ENCODE measurements around the gene GTF2H3.

GTF2H3 gene

DNA sequence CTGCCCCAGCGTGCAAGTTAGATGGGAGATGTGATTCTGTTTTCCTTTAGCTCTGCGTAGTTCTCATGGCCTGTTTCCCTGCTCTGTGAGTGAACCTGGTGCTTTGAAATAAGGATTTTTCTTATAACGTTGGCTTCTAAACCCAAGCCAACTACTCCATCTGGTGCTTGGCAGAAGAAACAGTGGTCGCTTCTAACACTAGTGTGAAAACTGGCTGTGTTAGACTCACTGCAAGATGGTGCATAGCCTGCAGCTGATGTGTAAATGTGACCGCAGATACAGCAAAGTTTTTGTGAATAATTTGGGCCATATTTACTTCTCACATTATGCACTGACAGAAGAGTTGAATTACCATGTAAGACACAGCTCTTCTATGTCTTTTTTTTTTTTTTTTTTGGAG lies 12.2 kb downstream of the GTF2H3 start:
- DNase-seq (ENCODE audit: low spot score), result peak; percentile 16

DNA sequence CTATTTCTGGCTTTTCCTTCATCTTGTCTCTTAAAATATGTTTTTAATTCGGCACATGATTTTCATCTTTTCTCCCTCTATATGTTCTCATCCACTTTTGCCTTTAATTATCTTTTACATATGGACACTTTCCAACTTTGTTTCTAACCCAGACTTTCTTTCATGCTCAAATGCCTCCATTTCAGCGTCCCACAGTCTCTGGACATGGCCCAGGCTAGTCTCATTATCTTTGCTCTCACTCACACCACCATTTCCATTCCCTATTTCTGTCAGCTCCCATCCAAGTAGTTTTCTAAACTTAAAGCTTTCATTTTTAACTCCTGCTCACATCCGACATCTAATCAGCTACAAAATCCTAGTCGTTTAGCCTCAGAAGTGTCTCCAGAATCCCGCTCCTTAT lies 14.8 kb downstream of the GTF2H3 start:
- no peak for DNase-seq (ENCODE audit: low spot score)

DNA sequence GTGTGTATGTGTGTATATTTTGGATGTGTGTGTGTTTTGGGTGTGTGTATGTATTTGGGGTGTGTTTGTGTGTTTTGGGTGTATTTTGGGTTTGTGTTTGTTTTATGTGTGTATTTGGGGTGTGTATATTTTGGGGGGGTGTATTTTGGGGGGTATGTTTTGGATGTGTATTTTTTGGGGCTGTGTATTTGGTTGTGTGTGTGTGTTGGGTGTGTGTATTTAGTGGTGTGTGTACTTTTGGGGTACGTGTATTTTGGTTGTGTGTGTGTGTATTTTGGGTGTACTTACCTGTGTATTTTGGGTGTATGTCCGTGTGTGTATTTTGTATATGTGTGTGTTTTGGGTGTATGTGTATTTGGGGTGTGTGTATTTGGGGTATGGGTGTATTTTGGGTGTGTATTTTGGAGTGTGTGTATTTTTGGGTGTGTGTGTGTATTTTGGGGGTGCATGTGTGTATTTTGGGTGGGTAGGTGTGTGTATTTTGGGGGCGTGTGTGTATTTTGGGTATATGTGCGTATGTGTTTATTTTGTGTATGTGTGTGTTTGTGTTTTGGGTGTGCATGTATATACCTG lies 20.6 kb downstream of the GTF2H3 start:
- DNase-seq (ENCODE audit: low spot score), result no peak

DNA sequence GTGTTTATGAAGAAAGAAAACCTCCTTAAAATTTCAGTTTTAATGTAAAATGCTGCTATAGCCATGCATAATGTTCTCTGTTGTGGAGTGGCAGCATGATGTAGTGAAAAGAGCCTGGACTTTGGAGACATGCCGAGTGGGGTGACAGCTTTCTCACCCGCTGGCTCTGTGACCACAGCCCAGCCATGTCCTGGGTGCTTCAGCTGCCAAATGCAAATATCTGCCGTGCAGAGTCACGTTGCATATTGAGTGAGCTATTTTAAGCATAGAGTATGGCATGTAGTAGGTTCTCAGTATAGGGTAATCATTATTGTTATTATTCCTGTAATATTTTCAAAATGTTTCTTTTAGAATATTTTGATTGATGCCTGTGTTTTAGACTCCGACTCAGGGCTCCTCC lies 21.8 kb downstream of the GTF2H3 start:
- DNase-seq (ENCODE audit: low spot score), result peak; percentile 6

DNA sequence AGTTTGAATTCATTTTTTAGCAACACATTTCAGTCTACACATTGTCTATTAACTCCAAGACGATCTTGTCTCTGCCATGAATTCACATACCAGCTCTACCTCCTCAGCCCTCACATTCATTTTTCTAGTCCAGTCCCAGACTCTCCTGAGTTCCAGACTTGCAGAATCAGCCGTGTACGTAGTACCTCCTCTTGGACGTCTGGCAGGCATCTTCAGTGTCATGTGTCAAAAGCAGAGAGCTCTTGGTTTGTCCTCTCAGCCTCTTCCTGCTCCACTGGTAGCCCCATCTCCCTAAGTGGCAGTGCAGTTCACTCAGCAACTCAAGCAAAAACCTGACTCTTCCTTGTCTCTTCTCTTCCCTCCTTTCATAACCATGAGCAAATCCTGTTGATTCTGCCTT lies 22.8 kb downstream of the GTF2H3 start:
- no peak for DNase-seq (ENCODE audit: low spot score)

DNA sequence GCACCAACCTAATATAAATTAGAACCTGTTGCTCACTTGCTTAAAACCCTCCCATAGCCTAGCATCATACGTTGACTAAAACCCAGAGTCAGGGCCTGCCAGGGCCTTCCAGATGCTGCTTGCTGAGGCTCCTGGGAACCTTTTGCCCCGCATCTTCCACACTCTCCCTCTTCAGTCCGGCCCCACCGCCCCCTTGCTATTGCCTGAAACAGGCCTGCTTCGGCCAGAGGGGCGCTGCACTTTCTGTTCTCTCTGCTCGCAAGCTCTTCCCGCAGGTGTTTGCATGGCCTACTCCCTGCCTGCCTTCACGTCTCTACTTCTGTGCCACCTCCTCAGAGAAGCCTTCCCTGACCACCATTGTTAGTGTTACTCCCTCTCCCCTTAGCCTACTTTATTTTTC lies 23.6 kb downstream of the GTF2H3 start:
- DNase-seq (ENCODE audit: low spot score), result no peak

DNA sequence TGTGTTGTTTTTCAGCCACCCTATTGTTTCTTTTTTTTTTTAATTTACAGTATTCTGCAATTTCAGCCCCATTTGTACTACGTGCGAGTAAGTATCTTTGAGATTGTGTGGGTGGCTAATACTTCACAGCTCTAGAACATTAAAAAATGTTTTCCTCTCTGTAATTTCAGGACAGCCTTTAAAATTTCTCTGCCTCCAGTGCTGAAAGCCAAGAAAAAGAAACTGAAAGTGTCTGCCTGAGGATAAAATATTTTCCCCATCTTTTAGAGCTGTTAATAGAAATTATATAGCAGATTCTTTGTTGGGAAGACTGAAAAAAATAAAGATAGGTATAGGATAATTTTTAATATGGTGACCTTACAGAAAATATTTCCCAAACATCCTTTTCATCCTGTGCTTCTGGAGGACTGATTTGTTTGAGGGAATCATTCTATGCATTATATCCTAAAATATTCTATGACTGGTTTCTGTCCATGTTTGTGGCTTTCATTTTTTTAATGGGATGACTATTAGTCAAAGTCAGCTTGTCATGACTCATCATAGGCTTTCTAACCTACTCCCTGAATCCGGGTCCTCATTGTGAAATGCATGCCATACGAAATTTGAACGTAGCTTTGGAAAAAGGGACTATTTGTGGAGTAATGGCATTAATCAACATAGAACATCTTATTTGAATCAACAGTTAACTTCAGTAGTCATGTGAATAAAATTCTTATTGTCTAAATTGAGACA lies 26.5 kb downstream of the GTF2H3 start:
- DNase-seq (ENCODE audit: low spot score), result no peak

DNA sequence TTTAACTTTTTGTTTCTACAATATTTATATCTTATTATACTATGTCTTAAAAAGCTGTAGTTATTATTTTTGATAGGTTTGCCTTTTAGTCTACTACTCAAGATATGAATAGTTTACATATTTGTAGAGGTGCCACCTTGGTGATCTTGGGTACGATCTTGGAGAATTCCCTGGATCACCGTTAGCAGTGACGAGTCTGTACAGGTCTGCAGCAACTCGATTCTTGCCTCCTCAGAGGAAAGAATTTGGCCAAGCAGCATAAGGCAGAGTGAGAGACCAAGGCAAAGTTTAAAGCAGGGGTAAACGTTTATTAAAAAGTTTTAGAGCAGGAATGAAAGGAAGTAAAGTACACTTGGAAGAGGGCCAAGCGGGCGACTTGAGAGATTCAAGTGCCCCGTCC lies 34.1 kb downstream of the GTF2H3 start:
- no peak for DNase-seq (ENCODE audit: low spot score)

DNA sequence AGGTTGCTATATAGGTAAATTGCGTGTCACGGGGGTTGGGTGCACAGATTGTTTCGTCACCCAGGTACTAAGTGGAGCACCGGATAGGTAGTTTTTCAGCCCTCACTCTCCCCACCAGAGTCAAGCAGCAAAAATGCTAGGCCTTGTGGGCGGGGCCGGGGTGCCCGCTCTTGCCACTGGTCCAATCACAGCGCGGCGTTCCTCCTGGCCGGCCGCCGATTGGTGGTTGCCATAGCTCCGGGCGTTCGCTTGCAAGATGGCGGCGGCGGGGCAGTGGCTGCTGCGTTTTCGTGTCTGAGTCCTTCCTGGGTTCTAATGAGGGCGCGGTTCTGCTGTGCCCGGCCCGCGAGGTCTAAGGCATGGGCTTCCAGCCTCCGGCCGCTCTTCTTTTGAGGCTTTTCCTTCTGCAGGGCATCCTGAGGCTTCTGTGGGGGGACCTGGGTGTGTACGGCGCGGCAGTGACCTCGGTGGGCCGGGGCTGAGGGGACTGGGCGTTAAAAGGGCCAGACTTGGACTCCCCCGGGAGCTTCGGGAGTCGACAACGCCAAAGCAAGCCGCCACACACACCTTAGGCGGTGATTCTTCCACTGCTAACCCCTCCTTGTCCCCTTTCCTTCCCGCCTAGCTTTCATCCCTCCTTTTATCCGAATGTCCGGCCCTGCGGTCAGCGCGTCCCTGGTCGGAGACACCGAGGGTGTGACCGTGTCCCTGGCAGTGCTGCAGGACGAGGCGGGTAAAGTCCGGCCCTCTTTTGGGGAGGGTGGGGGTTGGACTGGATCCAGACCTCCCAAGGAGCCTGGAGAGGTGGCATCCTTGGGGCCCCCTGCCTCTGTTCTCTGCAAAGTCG lies 37.5 kb downstream of the GTF2H3 start, which contains the start of gene TCTN2:
TCTN2 (plus strand) TSS at position 232 of the 847 bp plus-strand sequence; CDS start at position 360, 128 bp downstream.
- DNase-seq (ENCODE audit: low spot score), result peak; percentile 76

DNA sequence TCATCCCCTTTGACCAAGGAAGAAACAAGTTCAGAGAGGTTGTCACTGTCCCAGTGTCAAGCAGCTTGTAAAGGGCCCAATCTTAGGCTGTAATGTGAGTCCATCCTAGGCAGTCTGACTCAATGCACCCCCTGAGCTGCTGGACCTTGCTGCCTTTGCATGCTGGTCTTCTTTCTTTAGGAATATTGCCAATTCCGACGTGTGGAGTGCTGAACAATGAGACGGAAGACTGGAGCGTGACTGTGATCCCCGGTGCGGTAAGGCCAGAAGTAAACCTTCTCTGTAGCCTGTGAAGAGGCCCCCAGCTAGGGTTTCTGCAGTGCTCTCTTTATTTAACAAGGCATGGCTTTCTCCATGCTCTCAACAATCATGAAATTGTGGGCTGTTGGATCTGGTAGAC lies 38.2 kb downstream of the GTF2H3 start:
- no peak for DNase-seq (ENCODE audit: low spot score)

DNA sequence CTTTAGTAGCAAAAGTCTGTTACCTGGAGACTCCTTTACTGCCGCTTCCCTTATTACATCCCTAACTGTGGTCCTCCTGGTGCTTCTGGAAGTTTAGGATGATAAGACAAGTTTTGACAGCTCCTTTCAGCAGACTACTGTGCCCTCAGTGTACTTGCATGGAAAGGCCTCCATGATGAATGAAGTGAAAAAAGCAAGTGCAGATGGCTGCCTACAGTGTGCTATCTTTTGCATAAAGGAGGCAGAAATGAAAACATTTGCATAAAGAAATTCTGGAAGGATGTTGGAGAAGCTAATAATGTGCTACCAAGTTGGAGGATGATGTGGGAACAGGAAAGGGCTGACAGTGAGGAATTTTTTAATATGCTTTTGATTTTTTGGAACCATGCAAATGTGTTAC lies 41.8 kb downstream of the GTF2H3 start:
- DNase-seq (ENCODE audit: low spot score), result no peak

DNA sequence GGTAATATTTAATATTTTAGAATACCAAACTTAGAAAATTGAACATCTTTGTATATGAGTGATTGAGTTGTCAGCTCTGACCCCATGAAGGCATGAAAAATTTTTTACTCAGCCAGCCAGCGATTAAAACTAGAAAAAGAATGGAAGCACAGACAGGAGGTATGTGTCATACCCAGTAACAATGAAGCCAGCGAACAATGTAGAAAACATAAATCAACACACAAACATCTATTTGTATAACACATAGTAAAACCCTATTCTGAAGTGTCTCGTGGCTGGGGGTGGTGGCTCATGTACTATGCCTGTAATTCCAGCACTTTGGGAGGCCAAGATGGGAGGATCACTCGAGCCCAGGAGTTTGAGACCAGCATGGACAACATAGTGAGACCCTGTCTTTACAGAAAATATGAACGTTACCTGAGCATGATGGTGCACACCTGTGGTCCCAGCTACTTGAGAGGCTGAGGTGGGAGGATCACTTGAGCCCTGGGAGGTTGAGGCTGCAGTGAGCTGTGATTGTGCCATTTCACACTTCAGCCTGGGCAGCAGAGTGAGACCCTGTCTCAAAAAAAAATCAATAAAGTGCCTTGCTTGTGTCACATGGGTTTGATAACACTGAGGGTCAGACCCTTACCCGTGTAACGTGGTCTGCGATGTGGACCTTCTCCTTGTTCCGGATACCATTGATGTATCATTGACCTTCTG lies 43.1 kb downstream of the GTF2H3 start:
- DNase-seq (ENCODE audit: low spot score), result no peak

DNA sequence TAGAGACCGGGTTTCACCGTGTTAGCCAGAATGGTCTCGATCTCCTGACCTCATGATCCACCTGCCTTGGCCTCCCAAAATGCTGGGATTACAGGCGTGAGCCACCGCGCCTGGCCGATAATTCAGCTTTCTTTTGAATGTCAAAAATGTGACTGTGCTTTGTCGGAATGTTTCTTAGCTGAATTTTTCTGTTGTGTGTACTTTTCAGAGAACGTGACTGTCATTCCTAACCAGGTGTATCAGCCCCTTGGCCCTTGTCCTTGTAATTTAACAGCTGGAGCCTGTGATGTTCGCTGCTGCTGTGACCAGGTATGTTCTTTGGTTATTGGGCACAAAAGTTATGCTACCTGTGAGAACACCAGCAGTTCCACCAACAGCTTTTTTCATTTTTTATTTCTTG lies 45.4 kb downstream of the GTF2H3 start:
- DNase-seq (ENCODE audit: low spot score), result no peak

DNA sequence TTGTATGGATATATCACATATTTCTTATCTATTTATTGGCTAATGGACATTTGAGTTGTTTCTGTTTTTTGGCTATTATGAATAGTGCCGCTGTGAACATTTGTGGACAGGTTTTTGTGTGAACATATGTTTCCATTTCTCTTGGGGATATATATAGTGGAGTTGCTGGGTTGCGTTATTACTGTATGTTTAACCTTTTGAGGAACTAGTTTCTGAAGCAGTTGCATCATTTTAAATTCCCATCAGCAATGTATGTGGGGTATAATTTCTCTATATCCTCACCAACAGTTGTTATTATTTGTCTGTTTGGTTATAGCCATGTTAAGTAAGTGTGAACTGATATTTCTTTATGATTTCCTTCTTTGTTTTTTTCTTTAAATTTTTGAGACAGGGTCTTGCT lies 48.0 kb downstream of the GTF2H3 start:
- DNase-seq (ENCODE audit: low spot score), result no peak

DNA sequence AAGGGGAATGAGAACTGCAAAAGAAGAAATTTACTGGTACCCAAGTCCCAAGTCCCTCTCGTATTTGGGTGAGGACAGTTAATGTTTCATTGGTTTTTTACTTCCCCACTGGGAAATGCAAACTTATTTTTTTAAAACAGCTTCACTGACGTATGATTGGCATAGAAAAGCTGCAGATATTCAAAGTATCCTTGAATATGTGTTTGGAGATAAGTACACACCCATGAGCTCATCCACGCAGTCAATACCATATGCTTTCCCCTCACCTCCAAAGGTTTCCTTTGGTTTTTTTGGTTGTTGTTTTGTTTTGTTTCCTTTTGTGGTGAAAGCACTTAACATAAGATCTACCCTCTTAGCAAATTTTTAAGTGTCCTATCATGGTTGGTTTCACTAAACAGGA lies 50.3 kb downstream of the GTF2H3 start:
- DNase-seq (ENCODE audit: low spot score), result no peak

DNA sequence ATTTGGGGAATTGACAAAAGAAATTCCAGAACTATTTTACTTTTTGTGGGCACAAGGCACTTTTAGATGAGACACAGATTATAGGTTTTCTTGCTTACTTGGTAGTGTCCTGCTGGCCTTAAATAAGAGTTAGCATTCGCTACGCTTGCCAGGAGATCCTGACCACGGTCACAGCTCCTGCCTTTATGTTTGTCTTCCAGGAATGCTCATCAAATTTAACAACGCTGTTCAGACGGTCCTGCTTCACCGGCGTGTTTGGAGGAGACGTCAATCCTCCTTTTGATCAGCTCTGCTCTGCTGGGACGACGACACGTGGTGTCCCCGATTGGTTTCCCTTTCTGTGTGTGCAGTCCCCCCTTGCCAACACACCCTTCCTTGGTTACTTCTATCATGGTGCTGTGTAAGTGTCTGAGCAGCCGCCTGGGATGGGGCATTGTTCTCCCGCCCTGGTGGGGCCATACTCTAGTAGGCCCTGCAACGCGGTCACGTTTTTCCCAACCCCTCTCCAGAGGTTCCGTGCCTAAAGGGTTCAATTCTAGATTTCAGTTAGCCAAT lies 53.1 kb downstream of the GTF2H3 start:
- DNase-seq (ENCODE audit: low spot score), result no peak

DNA sequence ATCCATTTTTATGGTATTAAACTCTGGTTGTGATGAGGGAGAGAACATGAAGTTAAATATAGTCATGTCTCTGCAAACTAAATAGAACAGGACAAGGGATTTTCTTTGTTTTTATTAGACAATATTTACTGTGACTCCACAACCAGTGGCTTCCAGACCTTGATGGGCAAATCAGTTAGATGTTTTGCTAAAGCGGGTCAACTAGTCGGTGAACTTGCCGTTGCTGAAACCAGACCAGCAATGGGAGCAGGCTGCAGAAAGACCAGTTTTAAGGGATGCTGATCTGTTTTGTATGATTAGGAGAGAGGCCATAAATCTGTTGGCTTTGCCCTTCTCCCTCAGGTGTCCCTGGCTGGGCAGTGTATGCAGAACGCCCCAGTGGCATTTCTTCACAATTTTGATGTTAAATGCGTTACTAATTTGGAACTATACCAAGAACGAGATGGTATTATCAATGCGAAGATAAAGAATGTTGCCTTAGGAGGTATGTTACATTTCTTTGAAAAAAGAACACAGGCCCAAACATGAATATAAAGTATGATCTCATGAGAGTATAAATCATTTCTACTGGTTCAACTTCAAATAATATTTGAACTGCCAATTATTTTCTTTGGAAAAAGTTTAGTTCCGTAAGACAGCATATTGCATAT lies 56.7 kb downstream of the GTF2H3 start:
- DNase-seq (ENCODE audit: low spot score), result no peak

DNA sequence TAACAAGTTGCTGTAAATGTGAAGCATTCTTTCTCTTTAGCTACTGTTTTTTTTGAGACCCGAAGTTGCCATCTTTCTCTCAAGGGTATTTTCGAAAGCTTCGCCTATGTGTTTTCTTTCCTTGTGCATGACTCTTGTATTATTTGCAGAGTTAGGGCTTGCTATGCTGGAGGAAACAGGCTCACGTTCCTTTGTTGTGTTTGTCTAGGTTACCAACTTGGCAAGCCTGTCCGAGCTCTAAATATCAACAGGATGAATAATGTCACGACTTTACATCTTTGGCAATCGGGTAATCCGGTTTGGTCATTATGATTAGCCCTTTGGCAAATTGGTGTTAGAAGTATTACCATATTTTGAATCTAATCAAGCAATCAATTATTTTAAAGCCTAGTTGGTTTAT lies 62.6 kb downstream of the GTF2H3 start:
- DNase-seq (ENCODE audit: low spot score), result no peak

DNA sequence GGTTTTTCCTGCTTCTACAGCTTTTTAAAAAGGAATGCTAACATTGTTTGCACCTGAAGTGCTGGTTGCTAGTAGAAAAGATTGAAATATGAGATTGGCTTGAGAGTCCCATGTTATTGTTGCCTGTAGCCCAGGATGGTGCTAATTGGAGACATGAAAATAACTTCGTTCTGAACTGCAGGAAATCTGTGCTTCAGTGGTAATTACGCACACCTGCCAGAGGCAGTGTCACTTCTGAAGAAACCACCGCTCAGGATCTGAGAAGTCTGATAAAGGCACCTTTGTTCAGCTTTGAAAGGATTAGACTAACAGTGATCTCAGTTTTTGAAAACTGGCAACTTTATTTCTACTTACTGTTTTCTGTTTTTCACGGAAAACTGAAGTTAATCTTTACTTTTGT lies 63.0 kb downstream of the GTF2H3 start:
- DNase-seq (ENCODE audit: low spot score), result no peak

DNA sequence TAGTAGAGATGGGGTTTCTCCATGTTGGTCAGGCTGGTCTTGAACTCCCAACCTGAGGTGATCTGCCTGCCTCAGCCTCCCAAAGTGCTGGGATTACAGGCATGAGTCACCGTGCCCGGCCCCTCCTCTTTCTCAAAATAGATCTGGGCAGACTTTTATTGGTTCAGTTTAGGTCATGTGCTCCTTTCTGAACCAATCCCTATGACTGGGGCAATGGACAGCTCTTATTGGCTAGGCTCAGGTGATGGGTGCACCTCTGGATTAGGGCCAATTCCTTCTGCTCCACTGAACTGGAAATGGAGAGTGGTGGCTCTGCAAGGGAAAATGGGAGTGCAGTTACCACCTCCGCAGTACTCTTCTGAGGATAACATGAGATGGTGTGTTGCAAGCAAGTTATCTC lies 72.3 kb downstream of the GTF2H3 start:
- DNase-seq (ENCODE audit: low spot score), result no peak

DNA sequence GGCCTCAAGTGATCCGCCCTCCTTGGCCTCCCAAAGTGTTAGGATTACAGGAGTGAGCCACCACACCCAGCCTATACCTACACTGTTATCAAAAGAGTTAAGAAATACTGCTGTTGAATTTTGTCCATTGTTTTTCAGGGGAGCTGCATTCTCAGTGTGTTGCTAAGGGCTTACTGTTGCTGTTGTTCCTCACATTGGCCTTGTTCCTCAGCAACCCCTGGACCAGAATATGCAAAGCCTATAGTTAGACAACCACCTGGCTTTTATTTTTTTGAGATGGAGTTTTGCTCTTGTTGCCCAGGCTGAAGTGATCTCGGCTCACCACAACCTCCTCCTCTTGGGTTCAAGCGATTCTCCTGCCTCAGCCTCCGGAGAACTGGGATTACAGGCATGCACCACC lies 73.8 kb downstream of the GTF2H3 start:
- no peak for DNase-seq (ENCODE audit: low spot score)

Data from pons (tissue), 1 donor.